ENCODE data around the gene CRYBA4. TPM values are rescaled to one million over a fixed set of nuclear protein-coding genes. Genes with fewer than 3 reads are reported as not detected.
A peak's percentile ranks its signal among the peaks of the same experiment; 100 is the strongest.

Gene CRYBA4
- total and polyA plus RNA-seq, 7 donors: not detected

DNA sequence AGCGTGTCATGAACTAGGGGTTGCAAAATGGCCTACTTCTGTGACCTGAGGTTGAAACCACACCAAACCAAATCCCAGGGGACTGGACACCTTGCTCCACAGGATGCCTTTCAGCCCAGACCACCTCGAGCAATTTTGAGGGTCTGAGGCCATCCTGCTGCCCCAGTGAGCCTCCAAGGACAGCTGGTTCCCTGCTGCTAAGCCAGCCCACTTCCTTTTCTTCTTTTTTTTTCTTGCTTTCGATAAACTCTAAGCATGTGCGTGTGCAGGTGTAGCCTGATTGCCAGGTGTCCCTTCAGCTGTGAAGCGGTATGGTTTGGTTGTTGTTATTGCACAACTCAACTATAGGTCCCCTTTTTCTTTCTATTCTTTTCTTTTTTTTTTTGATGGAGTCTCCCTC is 6.6 kb upstream of the CRYBA4 start:
- no peak for DNase-seq
- TF ChIP-seq, protein P1, sequence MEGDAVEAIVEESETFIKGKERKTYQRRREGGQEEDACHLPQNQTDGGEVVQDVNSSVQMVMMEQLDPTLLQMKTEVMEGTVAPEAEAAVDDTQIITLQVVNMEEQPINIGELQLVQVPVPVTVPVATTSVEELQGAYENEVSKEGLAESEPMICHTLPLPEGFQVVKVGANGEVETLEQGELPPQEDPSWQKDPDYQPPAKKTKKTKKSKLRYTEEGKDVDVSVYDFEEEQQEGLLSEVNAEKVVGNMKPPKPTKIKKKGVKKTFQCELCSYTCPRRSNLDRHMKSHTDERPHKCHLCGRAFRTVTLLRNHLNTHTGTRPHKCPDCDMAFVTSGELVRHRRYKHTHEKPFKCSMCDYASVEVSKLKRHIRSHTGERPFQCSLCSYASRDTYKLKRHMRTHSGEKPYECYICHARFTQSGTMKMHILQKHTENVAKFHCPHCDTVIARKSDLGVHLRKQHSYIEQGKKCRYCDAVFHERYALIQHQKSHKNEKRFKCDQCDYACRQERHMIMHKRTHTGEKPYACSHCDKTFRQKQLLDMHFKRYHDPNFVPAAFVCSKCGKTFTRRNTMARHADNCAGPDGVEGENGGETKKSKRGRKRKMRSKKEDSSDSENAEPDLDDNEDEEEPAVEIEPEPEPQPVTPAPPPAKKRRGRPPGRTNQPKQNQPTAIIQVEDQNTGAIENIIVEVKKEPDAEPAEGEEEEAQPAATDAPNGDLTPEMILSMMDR (IDR thresholded peaks at IDR 0.05): no peak
- TF ChIP-seq POLR2AphosphoS5 (IDR thresholded peaks at IDR 0.05) (no peak), EP300 (IDR thresholded peaks at IDR 0.05) (no peak), POLR2A (IDR thresholded peaks at IDR 0.05) (no peak)
- intact Hi-C loops (cut with DNase I): no loop called here
- Histone ChIP-seq H3K9me3 (no peaks in the 10 kb centered on the region), H3K36me3 (no peaks in the 10 kb centered on the region), H3K4me3 (no peak overlapping the region), H3K27ac (no peak overlapping the region), H3K27me3 (peaks cover 3 to 31% (median 21%) of the 10 kb centered on the region in 3 donors), H3K4me1 (no peaks in the 10 kb centered on the region)
- 39 to 56% methylated on average over 5 of the region's 5 CpGs for WGBS, 2 donors

DNA sequence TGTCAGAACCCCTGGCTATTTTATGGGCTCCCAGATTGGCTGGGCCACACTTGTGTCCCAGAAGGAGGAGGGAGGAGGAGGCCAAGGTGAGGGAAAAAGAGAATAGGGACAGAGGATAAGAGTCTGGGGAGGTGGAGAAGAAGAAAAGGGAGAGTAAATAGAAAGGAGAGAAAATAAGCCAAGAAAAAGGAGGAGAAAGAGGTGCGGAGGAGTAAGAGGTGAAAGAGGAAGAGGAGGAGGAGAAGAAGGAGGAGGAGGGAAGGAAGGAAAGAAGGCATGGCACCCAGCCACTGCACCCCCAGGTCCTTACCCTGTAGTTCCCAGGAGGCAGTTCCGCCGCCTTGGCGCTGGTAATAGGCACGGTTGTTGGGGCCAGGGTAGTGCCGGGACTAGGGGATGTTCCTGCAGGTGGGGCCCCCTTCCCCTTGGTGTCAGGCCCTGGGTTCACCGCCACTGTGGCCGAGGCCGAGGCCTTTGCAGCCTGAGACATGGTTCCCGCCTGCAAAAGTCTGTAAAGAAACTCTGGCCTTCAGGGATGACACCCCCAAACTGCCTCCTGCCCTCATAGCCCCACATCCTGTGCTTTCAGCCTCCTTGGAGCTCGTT is 5.8 kb upstream of the CRYBA4 start:
- H3K36me3 ChIP-seq: no peaks in the 10 kb centered on the region
- 84 to 85% methylated on average over 11 of the region's 11 CpGs for WGBS, 2 donors
- no peak overlapping the region for H3K4me3 ChIP-seq
- H3K4me1 ChIP-seq: no peaks in the 10 kb centered on the region
- TF ChIP-seq, protein P1 (IDR thresholded peaks at IDR 0.05): no peak
- TF ChIP-seq POLR2A (IDR thresholded peaks at IDR 0.05) (no peak), POLR2AphosphoS5 (IDR thresholded peaks at IDR 0.05) (no peak), EP300 (IDR thresholded peaks at IDR 0.05) (no peak)
- no peaks in the 10 kb centered on the region for H3K9me3 ChIP-seq
- H3K27me3 ChIP-seq: peaks cover 3 to 31% (median 21%) of the 10 kb centered on the region in 3 donors
- intact Hi-C loops (cut with DNase I): no loop called here
- no peak overlapping the region for H3K27ac ChIP-seq
- no peak for DNase-seq

DNA sequence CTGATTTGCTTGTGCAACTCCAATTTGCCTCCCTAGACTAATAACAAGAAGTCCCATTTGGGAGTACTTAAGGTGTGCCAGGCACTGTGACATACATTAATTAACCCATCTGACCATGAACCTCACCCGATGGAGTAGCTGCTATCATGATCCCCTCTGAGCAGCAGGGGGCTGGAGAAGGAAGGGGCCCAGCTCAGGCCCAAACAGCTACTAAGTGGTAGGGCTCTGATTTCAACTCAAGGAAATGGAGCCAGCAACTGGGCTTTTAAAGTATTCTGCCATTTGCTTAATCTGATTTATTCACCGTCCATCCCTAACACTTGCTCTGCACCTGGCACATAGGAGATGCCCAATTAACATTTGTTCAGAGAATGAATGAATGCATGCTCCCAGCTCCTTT is 5.1 kb upstream of the CRYBA4 start:
- 76 to 88% methylated on average over 2 of the region's 2 CpGs for WGBS, 2 donors
- intact Hi-C loops (cut with DNase I): no loop called here

DNA sequence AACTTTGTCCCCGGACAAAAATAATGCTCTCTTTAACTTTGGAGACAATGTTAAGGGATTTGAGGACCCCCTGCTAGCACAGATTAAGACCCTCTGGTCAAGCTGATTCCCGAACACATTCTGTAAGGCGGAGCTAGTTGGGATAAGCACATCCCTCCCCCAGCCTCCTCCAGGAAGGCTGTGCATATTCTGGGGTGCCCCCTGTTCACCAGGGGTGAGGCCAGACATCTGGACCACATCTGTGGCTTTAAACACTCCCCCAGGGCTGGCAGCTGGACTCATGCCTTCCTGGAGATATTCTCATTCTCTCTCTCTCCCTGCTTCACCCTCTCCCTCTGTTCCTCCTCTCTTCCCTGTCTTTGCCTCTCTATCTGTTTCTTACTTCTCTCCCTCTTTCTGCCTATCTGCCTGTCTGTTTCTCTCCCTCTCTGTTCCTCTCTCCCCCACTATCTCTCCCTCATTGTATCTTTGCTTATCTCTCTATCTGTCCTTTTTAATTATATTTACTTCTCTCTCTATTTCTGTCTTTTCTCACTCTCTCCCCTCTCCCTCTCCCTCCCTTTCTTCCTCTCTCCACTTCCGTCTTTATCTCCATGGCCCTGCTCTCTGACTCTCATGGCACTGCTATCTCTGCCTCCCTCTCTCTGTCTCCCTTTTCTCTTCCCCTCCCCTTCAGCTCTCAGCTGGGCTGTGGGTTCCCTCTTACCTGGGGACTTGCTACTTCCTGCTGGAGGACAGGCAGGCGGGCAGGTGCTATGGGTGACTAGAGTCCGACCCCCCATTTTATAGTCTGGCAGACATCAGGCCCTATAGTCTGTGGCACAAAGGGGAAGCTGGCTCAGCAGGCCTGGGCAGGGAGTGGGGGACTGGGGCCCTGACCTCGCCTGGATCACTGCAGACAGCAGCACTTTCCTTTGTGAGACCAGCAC is 4.2 kb upstream of the CRYBA4 start, which contains the start of gene CRYBB1:
Gene CRYBB1, minus strand, starts transcription at position 757 of the 929 bp plus-strand sequence. CDS start 1,708 bp downstream, outside the sequence.
- no peak within 1 kb of the TSS for H3K4me3 ChIP-seq
- H3K9me3 ChIP-seq: no peaks in the 10 kb centered on the region
- WGBS, 2 donors: 66 to 70% methylated on average over 7 of the region's 7 CpGs
- H3K4me1 ChIP-seq: no peaks in the 10 kb centered on the region
- TF ChIP-seq POLR2AphosphoS5 (IDR thresholded peaks at IDR 0.05) (no peak), POLR2A (IDR thresholded peaks at IDR 0.05) (no peak), EP300 (IDR thresholded peaks at IDR 0.05) (no peak)
- TF ChIP-seq, protein P1 (IDR thresholded peaks at IDR 0.05): no peak
- peaks cover 3 to 30% (median 18%) of the 10 kb centered on the region in 3 donors for H3K27me3 ChIP-seq
- DNase-seq: peak; percentile 69
- H3K36me3 ChIP-seq: no peaks in the 10 kb centered on the region
- no peak within 1 kb of the TSS for H3K27ac ChIP-seq
- intact Hi-C loops (cut with DNase I): no loop called here

More for the DNA sequence above, 5.1 kb upstream of the CRYBA4 start:
- Histone ChIP-seq H3K36me3 (no peaks in the 10 kb centered on the region), H3K27ac (no peak overlapping the region), H3K4me3 (no peak overlapping the region), H3K4me1 (no peaks in the 10 kb centered on the region), H3K9me3 (no peaks in the 10 kb centered on the region), H3K27me3 (peaks cover 3 to 34% (median 21%) of the 10 kb centered on the region in 3 donors)
- DNase-seq: no peak
- TF ChIP-seq EP300 (IDR thresholded peaks at IDR 0.05) (no peak), POLR2A (IDR thresholded peaks at IDR 0.05) (no peak), POLR2AphosphoS5 (IDR thresholded peaks at IDR 0.05) (no peak)
- TF ChIP-seq, protein P1 (IDR thresholded peaks at IDR 0.05): no peak
